ENCODE results near the gene OXTR.

OXTR gene

GRCh38 chr3:8755564-8756237 is 13.7 kb downstream of the OXTR start:
- no peak for TF ChIP-seq CTCF (IDR thresholded peaks at IDR 0.05)
- H3K79me2 ChIP-seq, result no peaks in the 10 kb centered on the region

GRCh38 chr3:8755097-8755496 is 14.3 kb downstream of the OXTR start:
- Histone ChIP-seq H3K4me1 (no peaks in the 10 kb centered on the region), H3K79me2 (no peaks in the 10 kb centered on the region), H3K27me3 (ENCODE audit: control insufficient read depth, insufficient read depth, low read length) (no peaks in the 10 kb centered on the region), H3K36me3 (ENCODE audit: control insufficient read depth, insufficient read depth, low read length) (no peaks in the 10 kb centered on the region), H3K4me3 (ENCODE audit: low read depth, low read length) (no peak overlapping the region), H3K9ac (no peak overlapping the region), H2AFZ (no peak overlapping the region), H3K4me2 (ENCODE audit: low read length) (no peak overlapping the region), H3K9me3 (ENCODE audit: control insufficient read depth, low read length) (no peaks in the 10 kb centered on the region), H3K27ac (no peak overlapping the region)
- TF ChIP-seq CTCF (IDR thresholded peaks at IDR 0.05), result no peak

More at GRCh38 chr3:8755564-8756237, 13.7 kb downstream of the OXTR start:
- H3K4me3 ChIP-seq (ENCODE audit: low read depth, low read length), result no peak overlapping the region
- H3K9ac ChIP-seq, result no peak overlapping the region
- no peak overlapping the region for H2AFZ ChIP-seq
- no peak overlapping the region for H3K4me2 ChIP-seq (ENCODE audit: low read length)
- H3K27me3 ChIP-seq (ENCODE audit: control insufficient read depth, insufficient read depth, low read length), result no peaks in the 10 kb centered on the region
- no peaks in the 10 kb centered on the region for H3K4me1 ChIP-seq
- no peaks in the 10 kb centered on the region for H3K9me3 ChIP-seq (ENCODE audit: control insufficient read depth, low read length)
- H3K27ac ChIP-seq, result no peak overlapping the region
- no peaks in the 10 kb centered on the region for H3K36me3 ChIP-seq (ENCODE audit: control insufficient read depth, insufficient read depth, low read length)

GRCh38 chr3:8752832-8753231 is 16.6 kb downstream of the OXTR start:
- no peak overlapping the region for H3K4me3 ChIP-seq (ENCODE audit: low read depth, low read length)
- no peak overlapping the region for H2AFZ ChIP-seq
- no peak overlapping the region for H3K9ac ChIP-seq
- no peaks in the 10 kb centered on the region for H3K36me3 ChIP-seq (ENCODE audit: control insufficient read depth, insufficient read depth, low read length)
- no peaks in the 10 kb centered on the region for H3K27me3 ChIP-seq (ENCODE audit: control insufficient read depth, insufficient read depth, low read length)
- no peak overlapping the region for H3K4me2 ChIP-seq (ENCODE audit: low read length)
- H3K4me1 ChIP-seq, result no peaks in the 10 kb centered on the region
- H3K9me3 ChIP-seq (ENCODE audit: control insufficient read depth, low read length), result no peaks in the 10 kb centered on the region
- H3K27ac ChIP-seq, result no peak overlapping the region
- TF ChIP-seq CTCF (IDR thresholded peaks at IDR 0.05), result no peak
- no peaks in the 10 kb centered on the region for H3K79me2 ChIP-seq

- no peak overlapping the region for H3K27ac ChIP-seq
- no peaks in the 10 kb centered on the region for H3K79me2 ChIP-seq
- no peak for TF ChIP-seq CTCF (IDR thresholded peaks at IDR 0.05)
- H3K4me1 ChIP-seq, result no peaks in the 10 kb centered on the region
- H3K27me3 ChIP-seq (ENCODE audit: control insufficient read depth, insufficient read depth, low read length), result no peaks in the 10 kb centered on the region
- H3K4me2 ChIP-seq (ENCODE audit: low read length), result no peak overlapping the region
- H3K36me3 ChIP-seq (ENCODE audit: control insufficient read depth, insufficient read depth, low read length), result no peaks in the 10 kb centered on the region
- no peaks in the 10 kb centered on the region for H3K9me3 ChIP-seq (ENCODE audit: control insufficient read depth, low read length)
- no peak overlapping the region for H2AFZ ChIP-seq
- no peak overlapping the region for H3K4me3 ChIP-seq (ENCODE audit: low read depth, low read length)
- no peak overlapping the region for H3K9ac ChIP-seq
These were observed 20.1 kb downstream of the OXTR start for GRCh38 chr3:8749316-8749715.

GRCh38 chr3:8746780-8747345 is 22.6 kb downstream of the OXTR start:
- Histone ChIP-seq H3K79me2 (no peaks in the 10 kb centered on the region), H3K4me1 (no peaks in the 10 kb centered on the region), H3K36me3 (ENCODE audit: control insufficient read depth, insufficient read depth, low read length) (no peaks in the 10 kb centered on the region), H3K9me3 (ENCODE audit: control insufficient read depth, low read length) (no peaks in the 10 kb centered on the region), H3K4me3 (ENCODE audit: low read depth, low read length) (no peak overlapping the region), H3K4me2 (ENCODE audit: low read length) (no peak overlapping the region), H3K27me3 (ENCODE audit: control insufficient read depth, insufficient read depth, low read length) (no peaks in the 10 kb centered on the region), H3K9ac (no peak overlapping the region), H3K27ac (no peak overlapping the region), H2AFZ (no peak overlapping the region)
- TF ChIP-seq CTCF (IDR thresholded peaks at IDR 0.05), result no peak

Data from parathyroid adenoma (tissue), 2 donors.